Stimulated activated CD4-positive, alpha-beta T cell treated with anti-CD3 and anti-CD28 coated beads, Interleukin-4, amount 100 ng/mL, for 1 hour (primary cell): ENCODE measurements around the gene CGN.

Experiments used
- DNase-seq: peaks from one replicate; pipeline ENCODE4 v3.0.0-alpha.2; 2020

Gene CGN

DNA sequence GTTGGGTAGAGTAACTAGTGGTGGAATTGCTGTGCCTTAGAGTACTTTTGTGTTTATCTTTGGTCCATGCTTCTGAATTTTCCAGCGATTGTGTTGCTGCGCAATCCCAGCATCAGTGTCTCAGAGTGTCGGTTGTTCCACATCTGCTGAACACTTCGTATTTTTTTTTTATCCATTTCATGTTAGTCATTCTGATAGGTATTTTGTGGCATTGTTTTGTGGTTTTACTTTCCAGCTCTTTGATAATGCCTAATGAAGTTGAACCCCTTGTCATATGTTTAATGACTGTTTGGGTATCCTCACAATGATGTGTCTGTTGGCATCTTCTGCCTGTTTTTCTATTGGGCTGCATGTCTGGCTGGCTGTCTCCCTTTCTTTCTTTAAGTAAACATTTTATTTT is 42.5 kb downstream of the CGN start:
- DNase-seq: no peak

DNA sequence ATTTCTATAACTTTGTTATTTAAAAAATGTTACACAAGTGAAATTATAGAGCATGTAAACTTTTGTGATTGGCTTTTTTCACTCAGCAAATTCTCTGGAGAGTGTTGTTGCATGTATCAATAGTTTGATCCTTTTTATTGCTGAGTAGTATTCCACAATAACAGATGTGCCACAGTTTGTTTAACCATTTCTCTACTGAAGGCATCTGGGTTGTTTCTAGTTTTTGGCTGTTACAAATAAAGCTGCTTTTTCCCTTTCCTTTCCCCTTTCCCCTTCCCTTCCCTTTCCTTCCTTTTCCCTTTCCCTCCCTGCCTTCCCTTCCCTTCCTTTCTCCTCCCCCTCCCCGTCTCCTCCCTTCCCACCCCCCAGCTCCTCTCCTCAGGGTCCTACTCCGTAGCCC is 44.9 kb downstream of the CGN start:
- no peak for DNase-seq

DNA sequence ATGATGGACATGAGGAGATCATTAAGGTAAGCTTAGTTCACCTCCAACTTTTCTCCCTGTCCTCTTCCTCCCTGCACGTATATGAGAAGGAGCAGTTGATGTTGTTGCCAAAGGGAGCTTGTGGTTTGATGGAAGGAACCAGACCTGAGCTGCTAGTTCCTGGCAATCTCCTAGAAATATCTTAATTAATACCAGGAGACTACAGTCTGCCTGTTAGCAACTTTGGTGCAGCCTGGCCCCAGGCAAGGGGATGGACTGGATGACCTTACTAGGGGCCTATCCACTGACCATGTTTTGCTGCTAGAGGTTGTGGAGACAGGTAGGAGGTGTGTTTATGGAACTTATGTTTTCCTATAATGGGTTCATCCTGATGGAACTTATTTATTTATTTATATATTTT is 51.5 kb downstream of the CGN start:
- no peak for DNase-seq

DNA sequence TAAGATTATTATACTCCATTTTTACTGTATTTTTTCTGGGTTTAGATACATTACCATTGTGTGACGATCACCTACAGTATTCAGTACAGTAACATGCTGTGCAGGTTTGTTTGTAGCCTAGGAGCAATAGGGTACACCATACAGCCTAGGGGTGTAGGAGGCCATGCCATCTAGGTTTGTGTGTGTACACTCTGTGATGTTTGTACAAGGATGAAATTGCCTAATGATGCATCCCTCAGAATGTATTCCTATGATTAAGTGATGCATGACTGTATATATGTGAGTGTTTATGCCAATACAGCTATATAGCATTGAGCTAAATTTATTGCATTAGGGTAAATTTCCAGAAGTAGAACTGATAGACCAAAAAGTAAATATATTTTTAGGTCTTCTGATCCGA is 52.2 kb downstream of the CGN start:
- no peak for DNase-seq

- DNase-seq: no peak
Measured at GRCh38 chr1:151565502-151566189, 54.5 kb downstream of the CGN start.

- DNase-seq: no peak
Measured at GRCh38 chr1:151568626-151569088, 57.5 kb downstream of the CGN start.

DNA sequence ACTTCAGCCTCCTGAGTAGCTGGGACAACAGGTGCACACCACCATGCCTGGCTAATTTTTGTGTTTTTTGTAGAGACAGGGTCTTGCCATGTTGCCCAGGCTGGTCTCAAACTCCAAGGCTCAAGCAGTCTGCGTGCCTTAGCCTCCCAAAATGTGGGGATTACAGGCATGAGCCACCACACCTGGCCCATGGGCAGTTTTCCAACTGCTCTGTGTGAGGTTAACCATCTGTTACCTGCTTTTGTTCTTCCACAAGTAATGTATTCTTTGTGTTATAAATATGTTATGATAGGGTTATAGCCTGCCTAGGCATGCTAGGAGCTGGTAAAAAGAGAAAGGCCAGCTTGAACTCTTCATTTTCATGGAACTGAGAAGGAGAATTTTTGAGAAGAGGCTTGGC is 59.6 kb downstream of the CGN start:
- no peak for DNase-seq

- no peak for DNase-seq
Measured at GRCh38 chr1:151574575-151575529, 63.7 kb downstream of the CGN start.

DNA sequence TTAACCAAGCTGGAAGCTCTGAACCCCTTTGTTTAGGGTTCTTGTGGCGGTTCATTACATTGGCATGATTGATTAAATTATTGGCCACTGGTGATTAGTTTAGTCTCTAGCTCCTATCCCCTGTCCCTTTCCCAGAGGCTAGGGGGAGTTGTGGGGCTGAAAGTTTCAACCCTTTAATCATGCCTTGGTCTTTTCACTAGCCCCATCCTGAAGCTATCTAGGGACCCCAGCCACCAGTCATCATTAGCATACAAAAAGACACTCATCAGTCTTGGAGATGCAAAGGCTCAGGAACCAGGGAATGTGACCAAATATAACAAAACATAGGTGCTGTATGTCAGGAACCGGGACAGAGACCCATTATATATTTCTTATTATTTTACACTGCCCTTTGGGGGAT is 66.0 kb downstream of the CGN start:
- DNase-seq: no peak

GRCh38 chr1:151578941-151579340 is 67.8 kb downstream of the CGN start:
- DNase-seq: no peak

GRCh38 chr1:151579436-151580225 is 68.4 kb downstream of the CGN start:
- no peak for DNase-seq

GRCh38 chr1:151581451-151581850 is 70.3 kb downstream of the CGN start:
- DNase-seq: no peak

DNA sequence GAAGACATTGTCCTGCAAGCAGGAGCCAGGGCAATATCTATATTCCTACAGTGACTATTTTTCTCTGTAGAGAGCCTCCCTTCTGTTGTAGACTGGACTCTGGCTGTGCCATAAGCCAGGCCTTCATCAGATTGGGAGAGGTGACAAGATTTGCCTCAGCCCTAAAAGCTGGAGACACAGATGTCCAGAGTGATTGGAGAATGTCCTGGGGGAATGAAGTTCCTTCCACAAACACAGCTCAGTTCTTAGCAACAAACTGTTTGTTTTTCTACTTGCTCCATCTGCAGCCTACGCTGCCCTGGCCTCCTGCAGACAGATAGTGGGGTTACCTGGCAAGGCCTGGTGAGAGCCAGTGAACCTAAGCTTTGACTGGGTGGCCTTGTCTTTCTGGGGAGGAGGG is 70.7 kb downstream of the CGN start:
- DNase-seq: no peak

DNA sequence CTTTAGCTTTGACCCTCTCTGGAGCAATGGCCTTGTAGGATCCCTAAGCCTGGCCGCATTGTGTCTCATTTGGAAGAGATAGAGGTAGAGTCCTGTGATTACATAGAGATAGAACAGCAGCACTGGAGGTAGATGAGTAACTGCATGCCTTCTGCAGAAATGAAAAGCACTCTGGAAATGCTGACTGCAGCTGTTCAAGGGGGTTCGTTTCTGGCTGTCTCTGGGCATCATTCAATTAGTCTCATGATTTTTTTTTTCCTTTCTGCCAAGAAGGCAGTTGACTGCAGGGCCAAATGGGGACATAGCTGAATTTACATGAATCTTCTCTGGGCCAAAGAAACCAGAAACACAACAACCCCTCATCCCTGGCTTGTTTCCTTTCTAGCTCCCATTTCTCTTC is 72.6 kb downstream of the CGN start:
- DNase-seq: no peak

GRCh38 chr1:151584278-151584677 is 73.1 kb downstream of the CGN start:
- DNase-seq: no peak

DNA sequence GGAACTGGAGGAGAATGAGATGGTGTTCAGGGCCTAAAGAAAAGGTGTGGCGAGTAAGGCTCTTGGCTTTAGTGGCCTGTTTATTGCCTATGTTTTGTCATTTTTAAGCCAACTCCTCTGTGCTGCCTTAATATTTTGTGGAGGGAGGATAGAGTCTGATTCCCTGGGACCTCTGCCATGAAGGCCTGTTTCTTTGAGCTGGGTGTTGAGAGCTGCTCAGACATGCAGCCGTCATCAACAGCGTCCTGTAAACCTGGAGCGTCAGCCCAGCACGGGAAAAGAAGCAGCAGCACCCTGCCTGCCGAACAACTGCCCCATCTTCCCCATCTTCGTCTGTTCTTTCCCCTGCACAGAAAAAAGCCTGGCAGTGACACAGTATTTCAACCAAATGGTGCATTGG is 73.6 kb downstream of the CGN start:
- no peak for DNase-seq

DNA sequence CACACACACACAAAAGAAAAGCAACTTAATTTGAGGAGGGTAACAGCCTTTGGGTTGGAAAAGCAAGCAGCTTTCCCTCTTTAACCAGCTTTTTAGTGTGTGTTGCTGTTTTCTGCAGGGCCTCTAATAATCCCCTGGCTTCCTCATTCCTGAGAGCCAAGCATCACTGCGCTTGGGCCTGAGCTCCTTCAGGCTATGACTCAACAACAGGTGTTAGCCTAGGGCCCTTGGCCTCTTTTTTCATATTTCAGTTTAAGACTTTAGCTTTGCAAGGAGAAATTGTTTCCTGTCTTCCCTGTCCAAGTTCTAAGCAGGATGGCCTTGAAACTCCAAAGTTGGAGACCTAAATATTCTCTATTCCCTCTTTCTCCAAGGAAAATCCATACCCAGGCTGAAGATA is 74.4 kb downstream of the CGN start:
- no peak for DNase-seq
